ENCODE results near the gene TRIP4. TPM values are rescaled to one million over a fixed set of nuclear protein-coding genes. Genes with fewer than 3 reads are reported as not detected.

TRIP4 gene
- total and polyA plus RNA-seq, 2 of the 8 experiments (the other 6 are each of a cell fraction or from before 2014, with no cell fraction given), result 6.2 to 18.9 TPM

DNA sequence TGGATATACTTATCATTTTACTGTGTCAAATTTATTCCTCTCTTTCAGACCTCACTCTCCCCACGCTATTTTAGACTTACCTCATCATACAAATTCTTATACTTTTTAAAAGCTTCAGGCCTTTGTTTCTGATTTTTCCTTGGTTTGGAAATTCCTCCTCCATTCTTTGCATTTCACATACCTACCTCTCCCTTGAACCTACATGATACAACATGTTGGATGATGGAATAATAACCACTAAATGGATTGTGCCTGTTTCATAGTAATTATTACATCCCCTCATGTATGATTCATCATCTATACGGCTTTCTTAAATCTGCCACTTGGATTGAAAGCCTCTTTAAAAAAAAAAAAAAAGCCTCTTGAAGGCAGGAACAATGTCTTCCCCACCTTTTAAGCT lies 24.6 kb downstream of the TRIP4 start:
- Histone ChIP-seq H2BK120ac (replicated peaks; ENCODE audit: low read depth, low read length) (no peak overlapping the region), H3K18ac (ENCODE audit: extremely low read depth, low read length) (no peak overlapping the region), H3K4ac (replicated peaks; ENCODE audit: insufficient read length, low read depth, low read length) (no peak overlapping the region), H3K9me3 (ENCODE audit: insufficient read depth in 2 of 2, low read depth in 1 of 2, low read length in 1 of 2) (no peaks in the 10 kb centered on the region), H3K79me2 (ENCODE audit: control insufficient read depth in 1 of 2, insufficient read depth in 2 of 2, low read length in 2 of 2) (no peaks in the 10 kb centered on the region), H3K4me3 (ENCODE audit: extremely low read depth in 1 of 4, insufficient read depth in 2 of 4, low read depth in 3 of 4, low read length in 4 of 4) (no peak overlapping the region), H2BK5ac (ENCODE audit: low read depth, low read length) (no peak overlapping the region), H3K4me2 (ENCODE audit: insufficient read depth in 1 of 2, low read depth in 2 of 2, low read length in 2 of 2) (no peak overlapping the region), H3K79me1 (ENCODE audit: low read depth, low read length) (no peaks in the 10 kb centered on the region), H3K14ac (ENCODE audit: insufficient read length) (no peak overlapping the region), H3K4me1 (replicated peaks in 1 of 4; ENCODE audit: control insufficient read depth in 3 of 4, insufficient read depth in 4 of 4, low read length in 3 of 4) (no peaks in the 10 kb centered on the region), H3K27ac (ENCODE audit: low read depth, low read length) (no peak overlapping the region), H2BK12ac (ENCODE audit: low read depth, low read length) (no peak overlapping the region), H2AFZ (ENCODE audit: low read length) (no peak overlapping the region), H3K23me2 (ENCODE audit: low read depth, low read length) (no peaks in the 10 kb centered on the region), H3K56ac (replicated peaks; ENCODE audit: insufficient read length, low read depth, low read length) (no peak overlapping the region), H4K91ac (replicated peaks; ENCODE audit: insufficient read length, low read length) (no peak overlapping the region), H3K36me3 (ENCODE audit: control insufficient read depth in 2 of 4, insufficient read depth in 4 of 4, low read length in 3 of 4) (peaks cover 3 to 23% (median 13%) of the 10 kb centered on the region in 4 experiments; a peak in 7 of 8 replicates), H3K9ac (replicated peaks in 1 of 4; ENCODE audit: extremely low read depth in 1 of 4, low read depth in 3 of 4, low read length in 3 of 4) (no peak overlapping the region), H4K5ac (ENCODE audit: insufficient read length, low read depth, low read length) (no peak overlapping the region), H2AK5ac (ENCODE audit: low read depth, low read length) (no peak overlapping the region), H3K27me3 (replicated peaks in 1 of 4; ENCODE audit: control insufficient read depth in 3 of 4, extremely low read depth in 1 of 4, insufficient read depth in 3 of 4, low read length in 3 of 4) (no peaks in the 10 kb centered on the region), H2BK20ac (ENCODE audit: low read length) (no peak overlapping the region), H4K20me1 (replicated peaks in 1 of 2; ENCODE audit: control insufficient read depth in 1 of 2, insufficient read depth in 2 of 2, low read length in 2 of 2) (no peaks in the 10 kb centered on the region), H2BK15ac (ENCODE audit: low read length) (no peak overlapping the region), H3K23ac (ENCODE audit: insufficient read length) (no peak overlapping the region), H4K8ac (ENCODE audit: extremely low read depth, insufficient read depth, low read length) (no peak overlapping the region)
- 82 to 100% methylated on average over 1 to 2 of the region's 2 CpGs for WGBS, 2 experiments (ENCODE audit: extremely low coverage in 1 of 2, insufficient coverage in 1 of 2, insufficient read length in 1 of 2, insufficient replicate concordance in 2 of 2, low coverage in 1 of 2, low lambda C conversion rate in 2 of 2, missing lambda C conversion rate in 1 of 2)
- CTCF ChIA-PET (ENCODE audit: partially characterized antibody), result interaction anchor here (0.6 to 1.1 kb wide), 3 partner anchors 53 to 270 kb away, joined by 3 to 4 read pairs (median 3); no protein-coding TSS in a partner anchor
- DNase-seq (ENCODE audit: low read depth in 1 of 2, low spot score in 2 of 2), result no peak
- FAIRE-seq, result no peak
- POLR2A ChIA-PET (ENCODE audit: partially characterized antibody), result interaction anchor here (1.1 kb wide), 1 partner anchor 283 kb away, joined by 3 read pairs; no protein-coding TSS in a partner anchor
- no peak for TF ChIP-seq TBP (IDR thresholded peaks at IDR 0.05; ENCODE audit: low read depth, low read length)
- TF ChIP-seq TAF1 (IDR thresholded peaks at IDR 0.05; ENCODE audit: low read depth, low read length), result no peak
